NCI-H510A (cell line): Measurements from ENCODE around the gene NUSAP1.
A peak's percentile ranks its signal among the peaks of the same experiment; 100 is the strongest.
"Not testable (repeated sequence)": the region's sequence is repeated elsewhere in the genome, so short reads cannot be mapped to it uniquely, and the experiment has no call there.

Source experiments
- DNase-seq: peaks from one replicate; lab custom pipeline; 2025; lab: John Stamatoyannopoulos, UW

NUSAP1 gene

GRCh38 chr15:41332194-41333025 lies at the start of gene NUSAP1, which contains the start of gene OIP5:
TSS of gene NUSAP1 (plus strand) at chr15:41332881. CDS start at chr15:41332958, 77 bp downstream.
TSS of gene OIP5 (minus strand) at chr15:41332591. CDS start at chr15:41332561, 30 bp downstream.
- DNase-seq: peak; percentile 94

GRCh38 chr15:41282980-41283652 lies 49.6 kb upstream of the NUSAP1 start:
- not testable (repeated sequence) for DNase-seq

- DNase-seq: peak; percentile 86
Observed at GRCh38 chr15:41283653-41284426, 48.8 kb upstream of the NUSAP1 start.

GRCh38 chr15:41284427-41285177 lies 48.1 kb upstream of the NUSAP1 start:
- DNase-seq: no peak

GRCh38 chr15:41285285-41285684 lies 47.4 kb upstream of the NUSAP1 start:
- DNase-seq: no peak

GRCh38 chr15:41286665-41287333 lies 45.9 kb upstream of the NUSAP1 start:
- DNase-seq: no peak

GRCh38 chr15:41288464-41288863 lies 44.2 kb upstream of the NUSAP1 start:
- no peak for DNase-seq

GRCh38 chr15:41289953-41290352 lies 42.7 kb upstream of the NUSAP1 start:
- no peak for DNase-seq

GRCh38 chr15:41291065-41291631 lies 41.5 kb upstream of the NUSAP1 start:
- no peak for DNase-seq

- no peak for DNase-seq
Observed at GRCh38 chr15:41292521-41292920, 40.2 kb upstream of the NUSAP1 start.

GRCh38 chr15:41301139-41301538 lies 31.5 kb upstream of the NUSAP1 start:
- not testable (repeated sequence) for DNase-seq

- no peak for DNase-seq
Observed at GRCh38 chr15:41301587-41301986, 31.1 kb upstream of the NUSAP1 start.

GRCh38 chr15:41304149-41304770 lies 28.4 kb upstream of the NUSAP1 start:
- no peak for DNase-seq

GRCh38 chr15:41307679-41308078 lies 25.0 kb upstream of the NUSAP1 start:
- no peak for DNase-seq

- DNase-seq: no peak
Observed at GRCh38 chr15:41309226-41309905, 23.3 kb upstream of the NUSAP1 start.

- not testable (repeated sequence) for DNase-seq
Observed at GRCh38 chr15:41320805-41321330, 11.8 kb upstream of the NUSAP1 start.

- DNase-seq: no peak
Observed at GRCh38 chr15:41323611-41324010, 9.1 kb upstream of the NUSAP1 start.

GRCh38 chr15:41331281-41331680 lies 1.4 kb upstream of the NUSAP1 start:
- no peak for DNase-seq

GRCh38 chr15:41331833-41332193 lies 868 bp upstream of the NUSAP1 start:
- no peak for DNase-seq
